NCI-H1105 treated with DMSO at 0.1 percent for 48 hours (cell line): Measurements from ENCODE around the gene SHMT2.

Source experiments
- DNase-seq: peaks from one replicate; lab custom pipeline; 2025; lab: John Stamatoyannopoulos, UW

Gene SHMT2

DNA sequence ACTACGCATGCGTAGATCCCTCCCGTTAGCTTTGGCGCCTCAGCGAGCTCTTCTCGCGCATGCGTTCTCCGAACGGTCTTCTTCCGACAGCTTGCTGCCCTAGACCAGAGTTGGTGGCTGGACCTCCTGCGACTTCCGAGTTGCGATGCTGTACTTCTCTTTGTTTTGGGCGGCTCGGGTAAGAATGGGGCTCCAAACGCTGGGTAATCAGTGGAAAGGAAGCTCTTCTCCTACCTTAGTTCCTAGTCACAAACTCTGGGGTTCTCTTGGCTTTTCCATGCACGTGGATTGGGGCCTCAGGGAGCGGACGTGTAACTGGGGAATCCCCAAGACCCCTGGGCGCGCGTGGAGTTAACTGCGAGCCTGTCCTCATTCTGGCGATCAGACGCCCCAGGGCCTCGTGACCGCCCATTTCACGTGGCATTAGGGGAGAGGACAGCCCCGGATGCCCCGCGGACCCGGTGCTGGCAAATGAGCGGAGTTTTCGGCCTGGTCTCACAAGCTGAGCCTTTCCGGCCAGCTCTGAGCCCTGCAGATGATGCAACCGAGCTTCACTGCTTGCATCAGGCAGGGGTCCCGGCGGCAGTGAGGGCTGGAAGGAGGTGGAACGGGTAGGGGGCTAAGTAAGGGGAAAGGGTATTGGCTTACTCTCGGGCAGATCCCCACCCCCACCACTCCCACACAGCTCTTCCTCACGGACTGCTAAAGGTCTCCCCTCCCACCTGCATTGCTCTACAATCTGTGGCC is at the start of gene SHMT2:
Gene SHMT2 (plus strand): TSS at position 78 of the 747 bp plus-strand sequence. CDS start 68 bp downstream, at position 146.
- peak; percentile 86 for DNase-seq

DNA sequence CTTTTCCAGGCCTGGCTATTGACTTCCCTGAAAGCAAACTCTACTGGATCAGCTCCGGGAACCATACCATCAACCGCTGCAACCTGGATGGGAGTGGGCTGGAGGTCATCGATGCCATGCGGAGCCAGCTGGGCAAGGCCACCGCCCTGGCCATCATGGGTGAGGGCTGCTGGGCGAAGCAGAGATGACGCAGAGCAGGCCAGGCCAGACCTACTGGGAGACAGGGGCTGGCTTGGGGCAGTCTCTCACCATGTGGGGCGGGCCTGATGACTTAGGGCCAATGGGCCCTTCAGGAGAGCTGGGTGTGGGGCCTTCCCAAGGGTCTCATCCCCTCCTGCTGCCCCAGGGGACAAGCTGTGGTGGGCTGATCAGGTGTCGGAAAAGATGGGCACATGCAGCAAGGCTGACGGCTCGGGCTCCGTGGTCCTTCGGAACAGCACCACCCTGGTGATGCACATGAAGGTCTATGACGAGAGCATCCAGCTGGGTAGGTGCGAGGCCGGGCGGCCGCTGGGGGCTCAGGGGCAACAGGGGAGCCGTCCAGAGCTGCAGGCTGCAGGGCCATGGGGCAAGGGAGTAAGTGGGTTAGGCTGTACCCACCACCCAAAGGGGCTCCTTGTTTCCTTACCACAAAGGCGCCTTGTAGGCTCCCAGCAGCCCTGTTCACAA is 49.1 kb upstream of the SHMT2 start:
- DNase-seq: no peak

DNA sequence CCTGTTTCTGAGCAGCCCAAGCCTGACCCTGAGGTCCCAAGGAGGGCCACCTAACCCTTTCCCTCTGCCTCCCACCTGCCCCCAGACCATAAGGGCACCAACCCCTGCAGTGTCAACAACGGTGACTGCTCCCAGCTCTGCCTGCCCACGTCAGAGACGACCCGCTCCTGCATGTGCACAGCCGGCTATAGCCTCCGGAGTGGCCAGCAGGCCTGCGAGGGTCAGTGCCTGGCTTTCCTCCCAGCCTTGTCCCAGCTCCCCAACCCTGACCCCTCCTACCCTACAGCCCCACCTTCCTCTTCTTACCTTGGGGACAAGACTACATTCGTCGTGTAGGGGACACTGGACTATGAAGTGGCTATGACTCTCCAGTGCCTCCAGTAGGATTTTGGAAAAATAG is 48.4 kb upstream of the SHMT2 start:
- no peak for DNase-seq

DNA sequence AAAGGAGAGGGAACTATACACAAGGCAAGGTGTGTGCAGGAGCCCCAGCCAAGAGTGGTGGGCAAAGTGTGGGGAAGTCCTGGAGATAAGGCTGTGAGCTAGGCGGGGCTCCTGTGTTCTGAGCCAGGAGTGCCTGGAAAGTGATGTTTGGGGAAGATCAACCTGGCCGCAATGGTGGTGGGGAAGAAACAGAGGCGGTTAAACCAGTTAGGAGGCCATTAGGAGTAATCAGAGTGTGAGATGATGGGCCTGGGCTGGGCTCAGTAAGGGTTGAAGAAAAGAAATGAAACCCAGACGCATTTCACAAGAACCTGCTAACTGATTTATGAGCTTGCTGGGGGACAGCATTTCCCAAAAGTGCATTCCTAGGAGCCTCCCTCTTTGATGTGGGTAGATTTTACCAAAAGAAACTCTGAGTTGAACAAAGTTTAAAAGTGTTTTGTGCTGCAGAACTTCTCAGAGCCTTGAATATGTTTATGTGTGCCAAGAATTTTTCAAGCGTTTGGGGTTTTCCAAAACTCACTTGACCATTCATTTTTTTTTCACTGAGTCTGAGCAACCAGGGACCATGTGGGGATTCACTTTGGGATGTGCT is 47.9 kb upstream of the SHMT2 start:
- no peak for DNase-seq

DNA sequence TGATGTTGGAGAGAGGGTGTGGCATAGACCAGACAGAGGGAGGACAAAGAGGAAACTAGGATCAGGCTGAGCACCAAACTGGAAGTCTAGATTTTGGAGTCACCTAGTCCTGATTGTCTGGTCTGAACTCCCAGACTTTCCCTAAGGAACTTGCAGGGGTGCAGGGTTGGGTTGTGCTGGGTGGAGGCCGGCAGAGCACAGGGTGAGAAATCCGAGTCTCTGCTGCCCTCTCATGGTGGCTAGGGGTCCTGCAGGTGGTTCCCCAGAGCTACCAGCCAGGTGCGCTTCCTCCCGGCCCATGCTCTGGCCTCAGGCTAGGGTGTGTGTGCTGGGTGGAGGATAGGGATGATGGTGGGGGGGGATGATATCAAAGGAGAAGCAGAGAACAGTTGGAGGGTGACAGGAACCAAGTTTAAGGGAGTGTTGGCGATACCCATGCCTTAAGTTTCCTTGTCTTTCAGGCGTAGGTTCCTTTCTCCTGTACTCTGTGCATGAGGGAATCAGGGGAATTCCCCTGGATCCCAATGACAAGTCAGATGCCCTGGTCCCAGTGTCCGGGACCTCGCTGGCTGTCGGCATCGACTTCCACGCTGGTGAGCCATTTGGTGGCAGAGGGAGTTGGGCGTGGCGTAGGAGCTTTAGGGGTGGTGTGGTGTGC is 46.5 kb upstream of the SHMT2 start:
- DNase-seq: peak; percentile 23

DNA sequence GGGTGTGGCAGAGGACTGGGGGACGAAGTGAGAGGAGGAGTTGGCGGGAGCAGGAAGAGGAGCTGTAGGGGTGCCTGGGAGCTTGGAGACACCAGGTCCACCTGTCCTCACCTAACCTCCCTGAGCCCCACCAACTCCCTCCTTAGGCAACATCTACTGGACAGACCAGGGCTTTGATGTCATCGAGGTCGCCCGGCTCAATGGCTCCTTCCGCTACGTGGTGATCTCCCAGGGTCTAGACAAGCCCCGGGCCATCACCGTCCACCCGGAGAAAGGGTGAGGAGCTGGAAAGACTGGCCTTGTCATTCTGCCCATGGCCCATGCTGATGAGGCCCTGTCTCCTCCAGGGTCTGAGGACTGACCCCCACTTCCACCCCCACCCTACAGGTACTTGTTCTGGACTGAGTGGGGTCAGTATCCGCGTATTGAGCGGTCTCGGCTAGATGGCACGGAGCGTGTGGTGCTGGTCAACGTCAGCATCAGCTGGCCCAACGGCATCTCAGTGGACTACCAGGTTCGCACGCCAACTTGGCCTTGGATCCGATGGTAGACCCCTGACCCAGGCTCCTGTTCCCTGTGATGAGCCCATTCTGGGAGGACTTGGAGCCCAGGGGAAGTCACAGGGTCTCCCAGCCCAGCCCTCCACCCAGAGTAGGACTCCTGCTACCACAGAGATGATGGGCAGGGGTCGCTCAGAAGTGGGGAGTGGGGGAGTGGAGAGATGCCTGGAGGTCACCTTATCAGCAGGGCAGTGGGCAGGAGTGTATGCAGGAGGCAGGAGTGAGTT is 45.4 kb upstream of the SHMT2 start:
- no peak for DNase-seq

DNA sequence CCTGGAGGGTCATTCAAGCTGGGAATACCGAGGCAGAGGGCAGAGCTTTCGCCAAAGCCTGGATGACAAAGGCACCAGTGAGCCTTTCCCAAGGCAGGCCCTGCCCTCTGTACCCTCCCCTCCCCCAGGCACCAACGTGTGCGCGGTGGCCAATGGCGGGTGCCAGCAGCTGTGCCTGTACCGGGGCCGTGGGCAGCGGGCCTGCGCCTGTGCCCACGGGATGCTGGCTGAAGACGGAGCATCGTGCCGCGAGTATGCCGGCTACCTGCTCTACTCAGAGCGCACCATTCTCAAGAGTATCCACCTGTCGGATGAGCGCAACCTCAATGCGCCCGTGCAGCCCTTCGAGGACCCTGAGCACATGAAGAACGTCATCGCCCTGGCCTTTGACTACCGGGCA is 44.1 kb upstream of the SHMT2 start:
- no peak for DNase-seq

DNA sequence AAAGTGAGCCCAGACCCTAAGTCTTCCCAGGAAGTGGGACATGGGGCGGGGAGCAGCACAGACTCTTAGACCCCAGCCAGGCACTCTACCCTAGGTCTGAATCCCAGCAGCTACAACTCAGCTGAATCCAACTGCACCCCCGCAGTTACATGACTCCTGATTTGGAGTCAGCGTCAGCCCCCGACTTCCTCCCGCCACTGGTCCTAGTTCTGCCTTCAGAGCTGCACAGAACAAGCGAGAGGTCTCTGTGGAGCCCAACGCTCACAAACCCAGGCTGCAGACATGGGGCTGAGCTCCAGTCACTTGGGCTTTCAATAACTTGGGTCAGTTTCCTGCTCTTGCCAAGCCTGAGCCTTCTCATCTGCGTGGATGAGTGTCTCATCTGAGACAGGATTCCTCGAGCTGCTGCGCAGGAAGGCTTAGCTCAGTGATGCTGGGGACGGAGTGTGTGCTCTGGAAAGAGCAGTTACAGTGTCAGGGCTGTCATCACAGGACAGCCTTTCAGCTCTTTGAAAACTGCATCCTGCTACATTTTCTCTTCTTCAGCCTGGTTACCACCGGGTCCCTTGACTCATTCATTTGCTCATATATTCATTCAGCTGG is 43.5 kb upstream of the SHMT2 start:
- DNase-seq: no peak

DNA sequence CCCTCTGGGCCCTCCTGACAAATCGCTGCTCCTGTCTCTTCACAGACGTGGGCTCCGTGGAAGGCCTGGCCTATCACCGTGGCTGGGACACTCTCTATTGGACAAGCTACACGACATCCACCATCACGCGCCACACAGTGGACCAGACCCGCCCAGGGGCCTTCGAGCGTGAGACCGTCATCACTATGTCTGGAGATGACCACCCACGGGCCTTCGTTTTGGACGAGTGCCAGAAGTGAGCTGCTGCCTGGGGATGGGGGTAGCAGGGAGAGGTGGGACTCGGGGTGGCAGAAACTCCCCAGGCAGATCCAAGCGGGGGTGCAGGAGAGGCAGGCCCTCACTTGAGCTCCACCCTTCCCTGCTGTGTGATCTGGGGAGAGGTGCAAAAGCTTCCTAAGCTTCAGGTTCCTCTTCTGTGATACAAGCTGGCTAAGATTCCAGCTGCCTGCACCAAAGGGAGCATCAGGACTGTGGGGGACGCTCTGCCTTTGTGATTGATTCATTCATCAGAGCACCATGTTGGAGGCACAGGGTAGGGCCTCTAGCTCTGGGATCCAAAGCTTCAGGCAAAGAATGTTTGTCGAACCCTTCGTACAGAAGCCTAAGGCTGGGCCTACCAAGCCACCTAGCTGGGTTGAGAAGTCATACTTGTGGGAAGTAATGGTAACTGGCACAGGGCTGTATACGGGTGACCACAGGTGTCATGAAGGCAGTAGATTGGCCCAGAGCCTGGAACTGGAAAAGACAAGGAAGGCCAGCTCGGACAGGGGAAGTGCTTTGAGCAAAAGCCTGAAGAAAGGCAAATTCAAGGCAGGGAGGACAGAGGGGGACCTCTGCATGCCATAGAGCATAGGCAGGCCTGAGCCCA is 42.1 kb upstream of the SHMT2 start:
- no peak for DNase-seq

DNA sequence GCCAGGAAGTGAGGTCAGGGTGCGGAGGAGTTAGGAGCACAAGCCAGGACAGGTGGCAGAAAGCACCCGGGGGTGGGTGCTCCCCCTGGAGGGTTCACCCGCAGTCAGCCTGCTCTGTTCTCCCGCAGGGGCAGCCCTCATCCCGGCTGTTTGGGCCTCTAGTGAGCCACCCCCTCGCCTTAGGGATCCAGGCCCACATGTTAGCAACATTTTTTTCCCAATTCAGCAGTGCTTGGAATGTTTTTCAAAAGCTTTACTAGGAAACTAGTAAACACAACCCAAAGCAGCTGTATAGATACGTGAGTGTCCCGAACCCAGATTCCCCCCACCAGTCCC is 41.5 kb upstream of the SHMT2 start:
- no peak for DNase-seq

DNA sequence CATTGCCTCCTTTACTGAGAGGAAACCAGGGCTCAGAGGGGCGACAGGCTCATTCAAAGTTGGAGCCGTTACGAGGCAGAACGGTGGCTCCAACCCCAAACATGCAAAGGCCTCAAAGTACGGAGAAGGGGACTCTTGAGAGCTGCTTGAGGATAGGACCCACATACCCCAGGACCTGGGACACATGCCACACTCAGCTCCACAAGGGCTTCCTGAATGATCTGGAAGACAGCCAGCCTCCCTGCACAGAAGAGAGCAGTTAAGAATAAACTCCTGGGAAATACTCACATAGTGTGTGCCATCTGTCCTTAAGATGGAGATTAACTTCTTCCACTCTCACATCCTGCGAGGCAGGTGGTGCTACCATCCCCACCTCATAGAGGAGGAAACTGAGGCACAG is 39.5 kb upstream of the SHMT2 start:
- no peak for DNase-seq

DNA sequence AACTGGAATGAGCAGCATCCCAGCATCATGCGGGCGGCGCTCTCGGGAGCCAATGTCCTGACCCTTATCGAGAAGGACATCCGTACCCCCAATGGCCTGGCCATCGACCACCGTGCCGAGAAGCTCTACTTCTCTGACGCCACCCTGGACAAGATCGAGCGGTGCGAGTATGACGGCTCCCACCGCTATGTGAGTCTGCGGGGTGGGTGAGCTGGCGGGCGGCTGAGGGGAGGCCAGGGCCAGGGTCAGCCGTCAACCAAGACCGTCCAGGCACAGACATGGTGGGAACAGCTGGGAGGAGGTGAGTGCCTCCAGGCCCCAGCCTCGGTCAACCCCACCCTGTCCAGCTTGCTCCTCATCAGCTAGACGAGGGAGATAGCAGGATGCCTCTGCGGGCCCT is 38.7 kb upstream of the SHMT2 start:
- DNase-seq: no peak

DNA sequence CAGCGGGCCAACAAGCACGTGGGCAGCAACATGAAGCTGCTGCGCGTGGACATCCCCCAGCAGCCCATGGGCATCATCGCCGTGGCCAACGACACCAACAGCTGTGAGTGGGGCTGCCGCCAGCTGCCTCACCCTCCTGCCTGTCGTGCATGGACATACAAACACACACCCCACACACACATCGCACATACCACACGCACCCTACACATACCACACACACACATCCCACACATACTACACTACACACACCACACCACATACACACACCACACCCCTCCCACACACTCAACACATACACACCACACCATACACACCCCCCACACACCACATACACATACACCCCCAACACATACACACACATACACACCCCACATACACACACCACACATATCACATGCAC is 38.1 kb upstream of the SHMT2 start:
- DNase-seq: no peak

DNA sequence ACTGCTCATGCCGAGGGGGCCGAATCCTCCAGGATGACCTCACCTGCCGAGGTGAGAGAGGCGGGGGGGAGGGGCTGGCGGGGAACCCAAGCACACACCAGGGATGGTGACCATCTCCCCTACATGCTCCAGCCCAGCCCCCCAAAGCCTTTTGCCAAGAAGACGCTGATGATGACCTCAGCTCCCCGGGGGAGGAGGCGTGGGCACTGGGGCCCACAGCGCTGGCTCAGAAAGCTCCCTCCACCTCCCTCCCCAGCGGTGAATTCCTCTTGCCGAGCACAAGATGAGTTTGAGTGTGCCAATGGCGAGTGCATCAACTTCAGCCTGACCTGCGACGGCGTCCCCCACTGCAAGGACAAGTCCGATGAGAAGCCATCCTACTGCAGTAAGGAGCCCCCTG is 36.6 kb upstream of the SHMT2 start:
- no peak for DNase-seq

DNA sequence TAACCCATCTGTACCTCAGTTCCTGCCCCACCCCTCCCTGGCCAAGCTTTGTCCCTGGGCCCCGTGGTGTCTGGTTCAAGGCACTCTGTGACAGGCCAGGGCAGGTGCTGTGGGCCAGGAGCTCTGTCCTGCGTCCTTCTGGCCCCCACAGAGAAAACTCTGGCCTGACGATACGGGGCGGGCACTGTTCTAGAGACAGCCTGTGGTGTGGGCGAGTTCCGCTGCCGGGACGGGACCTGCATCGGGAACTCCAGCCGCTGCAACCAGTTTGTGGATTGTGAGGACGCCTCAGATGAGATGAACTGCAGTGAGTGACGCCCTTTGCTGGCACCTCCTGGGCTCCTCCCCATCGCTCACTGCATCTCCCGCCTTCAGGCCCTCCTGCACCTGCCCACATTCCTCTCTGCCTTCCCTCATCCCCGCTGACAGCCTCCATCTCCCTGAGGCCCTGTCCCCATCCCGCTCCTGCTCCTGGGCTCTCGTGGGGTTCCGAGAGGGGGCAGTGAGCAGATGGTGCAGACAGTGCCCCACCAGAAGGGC is 35.7 kb upstream of the SHMT2 start:
- DNase-seq: no peak

DNA sequence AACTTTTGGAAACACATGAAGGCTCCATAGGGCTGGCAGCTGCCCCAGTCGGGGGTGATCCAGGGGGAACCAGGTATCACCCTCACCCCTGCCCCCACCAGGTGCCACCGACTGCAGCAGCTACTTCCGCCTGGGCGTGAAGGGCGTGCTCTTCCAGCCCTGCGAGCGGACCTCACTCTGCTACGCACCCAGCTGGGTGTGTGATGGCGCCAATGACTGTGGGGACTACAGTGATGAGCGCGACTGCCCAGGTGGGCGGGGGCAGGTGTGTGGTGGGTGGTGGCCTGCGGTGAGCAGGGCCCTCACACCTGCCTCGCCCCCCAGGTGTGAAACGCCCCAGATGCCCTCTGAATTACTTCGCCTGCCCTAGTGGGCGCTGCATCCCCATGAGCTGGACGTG is 35.3 kb upstream of the SHMT2 start:
- no peak for DNase-seq

DNA sequence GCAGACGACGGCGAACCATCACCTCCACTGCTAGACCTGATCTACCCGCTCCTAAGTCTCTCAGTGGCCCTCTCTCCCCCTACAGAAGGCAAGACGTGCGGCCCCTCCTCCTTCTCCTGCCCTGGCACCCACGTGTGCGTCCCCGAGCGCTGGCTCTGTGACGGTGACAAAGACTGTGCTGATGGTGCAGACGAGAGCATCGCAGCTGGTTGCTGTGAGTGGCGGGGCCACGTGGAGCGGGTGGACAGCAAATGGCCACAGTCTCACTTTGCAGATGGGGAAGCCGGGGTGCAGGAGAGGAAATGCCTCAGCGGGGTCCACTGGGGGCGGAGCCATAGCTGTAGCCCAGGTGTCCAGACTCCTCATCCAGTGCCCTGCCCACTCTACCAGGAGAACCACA is 34.3 kb upstream of the SHMT2 start:
- no peak for DNase-seq

DNA sequence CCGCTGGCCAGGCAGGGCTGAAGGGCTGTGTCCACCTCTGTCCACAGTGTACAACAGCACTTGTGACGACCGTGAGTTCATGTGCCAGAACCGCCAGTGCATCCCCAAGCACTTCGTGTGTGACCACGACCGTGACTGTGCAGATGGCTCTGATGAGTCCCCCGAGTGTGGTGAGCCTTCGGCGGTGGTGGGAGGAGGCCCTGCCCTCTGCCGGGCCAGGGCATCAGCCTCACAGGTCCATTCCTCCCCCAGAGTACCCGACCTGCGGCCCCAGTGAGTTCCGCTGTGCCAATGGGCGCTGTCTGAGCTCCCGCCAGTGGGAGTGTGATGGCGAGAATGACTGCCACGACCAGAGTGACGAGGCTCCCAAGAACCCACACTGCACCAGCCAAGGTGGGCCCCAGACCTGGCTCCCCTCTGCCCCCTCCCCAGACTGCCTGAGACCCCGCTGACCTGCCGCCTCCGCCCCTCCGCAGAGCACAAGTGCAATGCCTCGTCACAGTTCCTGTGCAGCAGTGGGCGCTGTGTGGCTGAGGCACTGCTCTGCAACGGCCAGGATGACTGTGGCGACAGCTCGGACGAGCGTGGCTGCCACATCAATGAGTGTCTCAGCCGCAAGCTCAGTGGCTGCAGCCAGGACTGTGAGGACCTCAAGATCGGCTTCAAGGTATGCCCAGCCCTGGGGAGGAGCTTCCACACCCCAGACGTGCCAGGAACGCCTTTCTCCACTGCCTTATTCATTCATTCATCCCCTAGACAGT is 33.7 kb upstream of the SHMT2 start:
- DNase-seq: no peak

DNA sequence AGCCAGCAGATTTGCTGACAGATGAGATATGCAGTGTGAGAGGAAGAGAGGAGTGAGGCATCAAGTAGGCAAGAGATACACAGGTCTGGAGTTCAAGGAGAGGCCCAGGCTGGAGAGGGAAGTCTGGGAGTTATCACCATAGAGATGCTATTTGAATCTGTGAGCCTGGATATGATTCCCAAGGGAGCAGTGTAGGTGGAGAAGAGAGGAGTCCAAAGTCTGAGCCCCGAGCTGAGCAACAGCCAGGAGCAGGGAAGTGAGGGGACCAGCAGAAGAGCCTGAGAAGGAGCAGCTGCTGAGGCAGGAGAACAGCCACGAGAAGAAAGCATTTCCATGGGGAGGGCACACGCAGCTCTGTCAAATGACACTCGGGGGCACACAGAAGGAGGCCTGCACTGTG is 33.1 kb upstream of the SHMT2 start:
- DNase-seq: no peak

DNA sequence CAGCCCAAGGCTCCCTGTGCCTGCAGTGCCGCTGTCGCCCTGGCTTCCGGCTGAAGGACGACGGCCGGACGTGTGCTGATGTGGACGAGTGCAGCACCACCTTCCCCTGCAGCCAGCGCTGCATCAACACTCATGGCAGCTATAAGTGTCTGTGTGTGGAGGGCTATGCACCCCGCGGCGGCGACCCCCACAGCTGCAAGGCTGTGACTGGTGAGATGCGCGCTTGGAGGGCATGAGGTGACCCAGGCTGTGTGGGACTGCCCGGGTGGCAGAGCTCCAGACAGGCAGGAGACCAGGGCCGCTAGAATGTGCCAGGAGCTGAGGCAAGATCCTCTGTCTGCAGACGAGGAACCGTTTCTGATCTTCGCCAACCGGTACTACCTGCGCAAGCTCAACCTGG is 32.6 kb upstream of the SHMT2 start:
- DNase-seq: no peak
